SJSA1 (cell line): ENCODE results near the gene SYMPK. TPM values are rescaled to one million over a fixed set of nuclear protein-coding genes. Genes with fewer than 3 reads are reported as not detected.
A peak's percentile ranks its signal among the peaks of the same experiment; 100 is the strongest.

Source experiments
- DNase-seq, 2 experiments: peaks; one replicate each; pipeline ENCODE4 v3.0.0-alpha.2; 2015 to 2020; ENCODE audit warnings: low spot score in 2 of 2, low read depth in 1 of 2
- H3K27ac ChIP-seq: fragments of 250-450 bp; sonication (Bioruptor Pico); 2 replicates; pipeline ENCODE4 v1.5.1; 2020; ENCODE audit warnings: mild to moderate bottlenecking, moderate library complexity
- H3K27me3 ChIP-seq: fragments of 250-450 bp; sonication (Bioruptor Pico); replicated peaks from 2 replicates; pipeline ENCODE4 v1.5.1; 2020; ENCODE audit warnings: mild to moderate bottlenecking, moderate library complexity
- H3K36me3 ChIP-seq: fragments of 250-450 bp; sonication (Bioruptor Pico); 2 replicates; pipeline ENCODE4 v1.5.1; 2020; ENCODE audit warnings: mild to moderate bottlenecking
- H3K4me1 ChIP-seq: fragments of 250-450 bp; sonication (Bioruptor Pico); replicated peaks from 2 replicates; pipeline ENCODE4 v1.6.1; 2021; ENCODE audit warnings: mild to moderate bottlenecking
- H3K4me3 ChIP-seq: fragments of 250-450 bp; sonication (Bioruptor Pico); 2 replicates; pipeline ENCODE4 v1.5.1; 2020; ENCODE audit warnings: mild to moderate bottlenecking
- H3K9me3 ChIP-seq: fragments of 250-450 bp; sonication (Bioruptor Pico); replicated peaks from 2 replicates; pipeline ENCODE4 v1.5.1; 2020; ENCODE audit warnings: mild to moderate bottlenecking
- total RNA-seq: library from RNA; depleted of rRNA; stranded (reverse); fragments of >200 nt; shearing (Covaris generic); gene quantifications from 2 replicates; pipeline ENCODE4 v1.2.3, GENCODE V29; 2014

Gene SYMPK
- total RNA-seq, 1 experiment from 2014 or later: 32.4 TPM

GRCh38 chr19:45785781-45786532 is 77.0 kb downstream of the SYMPK start:
- Histone ChIP-seq H3K9me3 (no peaks in the 10 kb centered on the region), H3K27ac (no peak overlapping the region), H3K4me3 (no peak overlapping the region), H3K36me3 (peaks cover 76% of the 10 kb centered on the region), H3K27me3 (no peaks in the 10 kb centered on the region), H3K4me1 (peaks cover 24% of the 10 kb centered on the region)
- DNase-seq: no peak

- H3K4me1 ChIP-seq: peaks cover 24% of the 10 kb centered on the region
- no peaks in the 10 kb centered on the region for H3K27me3 ChIP-seq
- H3K9me3 ChIP-seq: no peaks in the 10 kb centered on the region
- no peak for DNase-seq
- H3K27ac ChIP-seq: no peak overlapping the region
- H3K36me3 ChIP-seq: peaks cover 68% of the 10 kb centered on the region
- H3K4me3 ChIP-seq: no peak overlapping the region
These were observed 77.8 kb downstream of the SYMPK start for GRCh38 chr19:45785097-45785496.

- Histone ChIP-seq H3K4me1 (peaks cover 24% of the 10 kb centered on the region), H3K4me3 (no peak overlapping the region), H3K27me3 (no peaks in the 10 kb centered on the region), H3K36me3 (peaks cover 62% of the 10 kb centered on the region), H3K9me3 (no peaks in the 10 kb centered on the region), H3K27ac (no peak overlapping the region)
- DNase-seq: no peak
These were observed 78.9 kb downstream of the SYMPK start for GRCh38 chr19:45784096-45784495.

- H3K36me3 ChIP-seq: peaks cover 61% of the 10 kb centered on the region
- no peaks in the 10 kb centered on the region for H3K9me3 ChIP-seq
- DNase-seq: peak; percentile 52 to 53
- no peaks in the 10 kb centered on the region for H3K27me3 ChIP-seq
- no peak overlapping the region for H3K4me3 ChIP-seq
- H3K4me1 ChIP-seq: peaks cover 24% of the 10 kb centered on the region
- H3K27ac ChIP-seq: peak overlapping the region; percentile 34
These were observed 79.8 kb downstream of the SYMPK start for GRCh38 chr19:45782820-45783785.

- H3K36me3 ChIP-seq: peaks cover 63% of the 10 kb centered on the region
- no peak for DNase-seq
- no peak within 1 kb of the TSS for H3K4me3 ChIP-seq
- no peaks in the 10 kb centered on the region for H3K9me3 ChIP-seq
- H3K4me1 ChIP-seq: peaks cover 24% of the 10 kb centered on the region
- peak within 1 kb of the TSS; percentile 34 for H3K27ac ChIP-seq
- H3K27me3 ChIP-seq: no peaks in the 10 kb centered on the region
These were observed 80.7 kb downstream of the SYMPK start, which contains the start of gene DMPK for GRCh38 chr19:45782162-45782691. Gene DMPK, minus strand, starts transcription at chr19:45782490. Its CDS starts 138 bp downstream, at chr19:45782352.

DNA sequence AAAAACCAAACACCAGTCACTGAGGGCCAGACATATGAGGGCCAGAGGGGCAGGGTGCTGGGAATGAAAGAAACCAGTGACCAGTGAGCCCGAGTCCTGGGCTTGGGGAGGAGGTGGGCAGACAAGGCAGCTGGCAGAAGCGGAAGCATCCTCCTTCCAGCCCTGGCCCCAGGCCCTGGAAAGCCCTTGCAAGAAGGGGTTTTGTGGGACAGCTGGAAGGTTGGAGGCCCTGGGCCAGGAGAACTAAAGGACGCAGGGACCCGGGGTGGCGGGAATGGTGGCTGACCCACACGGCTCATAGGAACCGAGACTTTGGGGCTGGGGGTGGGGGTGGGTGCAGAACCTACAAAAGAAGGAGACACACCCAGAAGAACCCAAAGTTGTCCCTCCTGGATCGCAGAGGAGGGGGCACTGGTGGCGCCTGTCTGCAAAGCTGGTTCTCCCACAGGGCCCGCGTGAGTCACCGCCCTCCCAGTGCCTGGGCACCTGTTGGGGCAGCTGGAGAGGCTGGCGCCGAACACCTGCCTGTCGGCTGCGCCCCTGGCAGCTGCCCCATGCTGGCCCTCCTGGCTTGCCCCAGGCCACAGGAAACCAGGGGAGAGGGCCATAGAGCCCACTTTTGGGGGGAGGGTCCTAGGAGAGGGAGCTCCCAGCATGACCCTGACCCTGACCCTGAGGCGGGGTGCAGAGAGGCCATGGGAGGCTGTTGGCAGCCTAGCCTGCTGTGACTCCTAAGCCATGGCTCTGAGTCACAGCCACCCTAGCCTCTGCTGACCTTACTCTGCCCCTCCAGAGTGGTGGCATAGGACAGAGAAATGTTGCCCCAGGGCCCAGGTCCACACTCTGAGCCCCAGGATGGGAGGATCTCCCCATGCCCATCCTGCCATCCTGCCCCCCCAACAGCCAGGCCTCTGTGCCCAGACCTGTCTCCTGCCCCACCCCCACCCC is 81.5 kb downstream of the SYMPK start:
- Histone ChIP-seq H3K27me3 (no peaks in the 10 kb centered on the region), H3K4me3 (no peak overlapping the region), H3K4me1 (peaks cover 24% of the 10 kb centered on the region), H3K27ac (no peak overlapping the region), H3K36me3 (peaks cover 63% of the 10 kb centered on the region), H3K9me3 (no peaks in the 10 kb centered on the region)
- peak in 1 of 2 experiments; percentile 44 for DNase-seq

- Histone ChIP-seq H3K27ac (no peak overlapping the region), H3K4me1 (peaks cover 24% of the 10 kb centered on the region), H3K9me3 (no peaks in the 10 kb centered on the region), H3K27me3 (no peaks in the 10 kb centered on the region), H3K36me3 (peaks cover 57% of the 10 kb centered on the region), H3K4me3 (no peak overlapping the region)
- no peak for DNase-seq
These were observed 82.3 kb downstream of the SYMPK start for GRCh38 chr19:45780448-45781213.

DNA sequence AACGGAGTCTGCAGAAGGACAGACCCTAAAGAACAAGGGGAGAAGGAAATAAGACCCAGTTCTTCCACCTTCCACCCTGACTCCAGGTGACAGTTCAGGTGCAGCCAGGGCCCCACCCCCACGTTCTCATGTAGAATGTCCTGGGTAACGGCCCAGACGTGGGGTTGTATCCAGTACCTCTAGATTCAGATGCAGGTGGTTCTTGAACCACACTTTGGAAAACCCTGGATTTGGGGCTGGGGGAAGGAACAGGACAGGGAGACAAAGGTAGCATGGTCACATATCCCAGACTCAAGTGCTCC is 82.8 kb downstream of the SYMPK start:
- Histone ChIP-seq H3K4me3 (no peak overlapping the region), H3K4me1 (peaks cover 24% of the 10 kb centered on the region), H3K27ac (no peak overlapping the region), H3K9me3 (no peaks in the 10 kb centered on the region), H3K27me3 (no peaks in the 10 kb centered on the region), H3K36me3 (peaks cover 52% of the 10 kb centered on the region)
- DNase-seq: no peak

DNA sequence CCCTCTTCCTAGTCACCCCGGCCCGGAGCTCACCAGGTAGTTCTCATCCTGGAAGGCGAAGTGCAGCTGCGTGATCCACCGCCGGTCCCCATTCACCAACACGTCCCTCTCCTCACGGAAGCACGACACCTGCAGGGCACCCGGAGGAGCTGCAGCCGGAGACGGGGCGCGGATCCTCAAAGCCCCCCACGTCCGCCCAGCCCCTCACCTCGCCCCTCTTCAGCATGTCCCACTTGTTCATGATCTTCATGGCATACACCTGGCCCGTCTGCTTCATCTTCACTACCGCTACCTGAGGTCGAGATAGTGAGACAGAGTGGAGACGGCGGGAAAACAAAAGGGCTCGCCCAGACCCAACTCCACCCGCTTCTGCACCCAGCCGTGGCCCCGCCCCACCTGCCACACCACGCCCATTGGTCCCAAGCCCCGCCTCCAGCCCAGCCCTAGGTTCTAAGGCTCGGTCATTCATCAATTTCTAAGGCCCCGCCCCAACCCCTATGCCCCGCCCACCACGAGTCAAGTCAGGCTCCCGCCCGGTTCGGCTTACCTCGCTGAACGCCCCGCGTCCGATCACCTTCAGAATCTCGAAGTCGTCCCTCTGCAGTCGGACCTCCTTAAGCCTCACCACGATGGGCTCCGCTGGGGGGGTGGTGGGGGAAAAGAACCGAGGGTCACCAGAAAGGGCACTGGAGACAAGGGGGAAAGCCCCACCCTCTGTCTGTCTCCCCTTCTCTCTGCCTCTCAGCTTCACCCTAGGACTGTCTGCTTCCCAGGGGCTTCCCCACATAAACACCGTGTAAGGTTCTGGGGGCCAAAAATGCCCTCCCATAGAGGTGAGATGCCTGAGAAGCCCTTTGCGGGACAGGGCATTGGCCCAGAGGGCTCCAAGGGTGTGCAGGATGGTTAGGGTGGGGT is 83.5 kb downstream of the SYMPK start:
- no peaks in the 10 kb centered on the region for H3K27me3 ChIP-seq
- no peak overlapping the region for H3K4me3 ChIP-seq
- peaks cover 52% of the 10 kb centered on the region for H3K36me3 ChIP-seq
- no peaks in the 10 kb centered on the region for H3K9me3 ChIP-seq
- DNase-seq: no peak
- H3K27ac ChIP-seq: no peak overlapping the region
- peaks cover 24% of the 10 kb centered on the region for H3K4me1 ChIP-seq

DNA sequence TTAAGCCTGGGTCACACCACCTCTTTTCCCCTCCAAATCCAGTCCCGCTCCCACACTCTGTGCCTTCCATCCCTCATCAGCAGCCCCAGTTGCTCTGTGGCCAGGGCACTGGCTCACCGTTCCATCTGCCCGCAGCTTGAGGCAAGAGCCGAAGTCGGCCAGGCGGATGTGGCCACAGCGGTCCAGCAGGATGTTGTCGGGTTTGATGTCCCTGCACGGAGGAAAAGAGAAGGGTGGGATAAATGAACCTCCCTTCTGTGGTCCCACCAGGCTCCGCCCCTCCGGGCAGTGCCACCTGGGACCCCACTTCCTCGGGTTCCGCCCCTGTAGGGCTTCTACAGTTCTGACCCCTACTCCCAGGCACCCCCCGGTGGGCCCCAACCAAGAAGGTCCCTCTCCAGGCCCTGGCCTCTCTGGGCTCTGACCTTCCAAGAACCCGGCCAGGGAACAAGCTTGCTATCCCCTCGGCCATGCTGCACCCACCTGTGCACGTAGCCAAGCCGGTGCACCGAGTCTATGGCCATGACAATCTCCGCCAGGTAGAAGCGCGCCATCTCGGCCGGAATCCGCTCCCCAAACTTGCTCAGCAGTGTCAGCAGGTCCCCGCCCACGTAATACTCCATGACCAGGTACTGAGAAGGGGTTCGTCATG is 84.8 kb downstream of the SYMPK start:
- Histone ChIP-seq H3K4me1 (peaks cover 16% of the 10 kb centered on the region), H3K9me3 (no peaks in the 10 kb centered on the region), H3K27ac (no peak overlapping the region), H3K4me3 (no peak overlapping the region), H3K36me3 (peaks cover 51% of the 10 kb centered on the region), H3K27me3 (no peaks in the 10 kb centered on the region)
- no peak for DNase-seq

DNA sequence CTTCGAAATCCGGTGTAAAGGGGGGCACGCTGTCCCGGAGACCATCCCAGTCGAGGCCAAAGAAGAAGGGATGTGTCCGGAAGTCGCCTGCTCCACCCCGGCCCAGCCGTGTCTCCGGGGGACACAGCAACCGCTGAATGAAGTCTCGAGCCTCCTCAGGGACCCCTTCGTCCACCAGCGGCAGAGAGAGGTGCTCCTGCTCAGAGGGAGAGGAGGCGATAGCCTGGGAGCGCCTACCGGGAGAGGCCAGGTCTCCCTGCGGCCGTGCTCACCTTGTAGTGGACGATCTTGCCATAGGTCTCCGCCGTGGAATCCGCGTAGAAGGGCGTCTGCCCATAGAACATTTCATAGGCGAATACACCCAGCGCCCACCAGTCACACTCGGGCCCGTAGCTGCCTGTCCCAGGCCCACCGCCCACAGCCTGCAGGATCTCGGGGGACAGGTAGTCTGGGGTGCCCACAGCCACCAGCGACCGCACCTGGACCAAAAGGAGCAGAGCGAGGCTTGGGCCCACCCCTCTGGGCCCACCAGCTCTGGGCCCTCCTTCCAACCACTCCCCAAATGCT is 85.5 kb downstream of the SYMPK start:
- Histone ChIP-seq H3K9me3 (no peaks in the 10 kb centered on the region), H3K4me1 (peaks cover 11% of the 10 kb centered on the region), H3K36me3 (peaks cover 55% of the 10 kb centered on the region), H3K4me3 (no peak overlapping the region), H3K27me3 (no peaks in the 10 kb centered on the region), H3K27ac (no peak overlapping the region)
- DNase-seq: no peak
